Left forelimb (tissue), 1 donor: ENCODE data around the gene PCDHGA12.

Experiments used
- DNase-seq: peaks from one replicate; pipeline ENCODE4 v3.0.0-alpha.2; 2018; ENCODE audit warnings: low spot score

Gene PCDHGA12

DNA sequence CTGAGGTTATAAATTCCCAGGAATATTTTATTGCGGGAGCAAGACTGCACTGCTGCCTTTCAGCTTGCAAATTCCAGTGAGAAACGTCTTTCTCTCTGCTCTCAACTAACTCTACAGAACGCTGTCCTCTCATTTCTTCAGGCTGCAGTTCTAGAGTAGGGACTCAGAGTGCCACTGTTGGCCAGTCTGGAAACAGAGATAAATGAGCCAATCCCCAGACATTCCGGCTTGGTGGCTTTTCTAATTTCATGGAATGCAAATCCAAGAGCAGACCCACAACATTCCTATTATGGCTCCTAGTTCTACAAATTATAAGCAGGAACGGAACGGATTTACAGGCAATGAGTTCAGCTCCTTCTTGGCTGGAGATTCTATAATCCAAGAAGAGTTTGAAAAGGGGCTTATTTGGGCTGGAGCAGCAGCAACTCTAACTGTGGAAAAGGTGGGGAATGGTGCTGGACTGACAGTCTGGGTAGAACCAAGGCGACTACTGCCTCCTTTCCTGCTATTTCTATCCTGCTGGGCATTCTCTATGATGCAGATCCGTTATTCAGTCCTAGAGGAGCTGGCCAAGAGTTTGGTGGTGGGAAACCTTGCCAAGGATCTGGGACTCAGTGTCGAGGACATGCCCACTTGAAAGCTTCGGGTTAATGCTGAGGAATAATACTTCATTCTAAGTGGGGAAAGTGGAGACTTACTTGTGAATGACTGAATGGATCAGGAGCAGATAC is 9.3 kb downstream of the PCDHGA12 start:
- DNase-seq = no peak

DNA sequence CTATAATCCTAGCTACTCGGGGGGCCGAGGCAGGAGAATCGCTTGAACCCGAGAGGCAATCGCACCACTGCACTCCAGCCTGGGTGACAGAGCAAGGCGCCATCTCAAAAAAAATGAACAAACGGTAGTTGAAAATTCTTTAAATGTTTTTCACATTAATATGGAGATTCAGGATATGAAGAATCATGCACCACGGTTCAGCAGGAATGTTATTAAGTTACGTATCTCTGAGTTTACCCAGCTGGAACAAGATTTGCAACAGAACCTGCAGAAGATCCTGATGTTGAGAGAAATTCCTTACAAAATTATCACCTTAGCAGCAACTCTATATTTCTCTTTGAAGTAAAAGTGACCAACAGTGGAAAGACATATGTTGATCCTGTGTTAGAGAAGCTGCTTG is 10.0 kb downstream of the PCDHGA12 start:
- no peak for DNase-seq

DNA sequence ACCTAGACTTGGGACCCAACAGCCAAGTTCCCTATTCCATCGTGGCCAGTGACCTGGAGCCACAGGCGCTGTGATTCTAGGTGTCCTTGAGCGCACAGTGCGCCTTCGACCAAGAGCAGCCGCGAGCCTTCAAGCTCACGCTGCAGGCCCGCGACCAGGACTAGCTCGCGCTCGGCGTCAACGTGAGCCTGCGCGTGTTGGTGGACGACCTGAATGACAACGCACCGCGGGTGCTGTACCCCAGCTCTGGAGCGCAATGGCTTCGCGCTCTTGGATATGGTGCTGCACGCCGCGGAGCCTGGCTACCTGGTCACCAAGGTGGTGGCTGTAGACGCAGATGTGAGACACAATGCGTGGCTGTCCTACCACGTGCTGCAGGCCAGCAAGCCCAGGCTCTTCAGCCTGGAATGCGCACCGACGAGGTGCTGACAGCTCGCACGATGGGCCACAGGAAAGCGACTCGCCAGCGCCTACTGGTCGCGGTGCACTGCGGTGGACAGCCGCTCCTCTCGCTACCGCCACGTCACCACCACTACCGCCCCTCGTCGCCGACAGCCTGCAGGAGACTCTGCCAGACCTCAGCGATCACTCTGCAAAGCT is 11.4 kb downstream of the PCDHGA12 start:
- DNase-seq = no peak

DNA sequence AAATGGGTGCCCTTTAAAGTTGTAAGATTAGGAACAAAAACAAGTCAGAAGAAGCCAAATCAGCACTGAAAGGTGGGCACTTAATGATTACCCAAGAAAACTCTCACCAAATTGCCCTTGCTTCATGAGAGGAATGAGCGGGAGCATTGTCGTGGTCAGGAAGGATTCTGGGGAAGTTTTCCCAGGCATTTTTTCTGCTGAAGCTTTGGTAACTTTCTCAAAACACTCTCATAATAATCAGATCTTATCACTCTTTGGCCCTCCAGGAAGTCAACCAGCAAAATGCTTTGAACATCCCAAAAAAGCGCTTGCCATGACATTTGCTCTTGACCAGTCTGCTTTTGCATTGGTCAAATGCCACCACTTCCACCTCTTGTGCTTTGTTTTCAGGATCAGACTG is 35.0 kb downstream of the PCDHGA12 start:
- no peak for DNase-seq

DNA sequence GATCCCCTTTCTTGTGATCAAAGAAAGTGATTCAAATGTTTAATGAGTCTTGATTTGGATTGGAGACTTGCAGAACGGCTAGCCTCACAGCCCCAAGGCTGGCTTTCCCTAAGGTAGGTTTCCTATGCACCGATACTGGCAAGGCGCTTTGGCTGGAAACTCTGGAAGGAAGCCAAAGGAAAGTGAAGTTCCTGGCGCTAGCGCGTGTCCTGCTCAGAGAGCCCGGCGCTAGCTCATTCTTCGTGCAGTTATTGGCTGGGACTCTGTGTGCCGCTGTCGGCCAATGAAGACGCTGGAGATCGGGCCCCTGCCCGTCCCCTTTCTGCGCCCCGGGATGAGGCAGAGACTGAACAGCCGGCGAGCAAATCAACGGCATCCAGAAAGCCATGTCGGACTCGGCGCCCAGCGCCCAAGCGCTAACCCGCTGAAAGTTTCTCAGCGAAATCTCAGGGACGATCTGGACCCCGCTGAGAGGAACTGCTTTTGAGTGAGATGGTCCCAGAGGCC is 45.4 kb downstream of the PCDHGA12 start, which contains the start of gene PCDHGC3:
Gene PCDHGC3 (plus strand): TSS at position 342 of the 507 bp plus-strand sequence. CDS start 151 bp downstream, at position 493.
- peak; percentile 95 for DNase-seq

DNA sequence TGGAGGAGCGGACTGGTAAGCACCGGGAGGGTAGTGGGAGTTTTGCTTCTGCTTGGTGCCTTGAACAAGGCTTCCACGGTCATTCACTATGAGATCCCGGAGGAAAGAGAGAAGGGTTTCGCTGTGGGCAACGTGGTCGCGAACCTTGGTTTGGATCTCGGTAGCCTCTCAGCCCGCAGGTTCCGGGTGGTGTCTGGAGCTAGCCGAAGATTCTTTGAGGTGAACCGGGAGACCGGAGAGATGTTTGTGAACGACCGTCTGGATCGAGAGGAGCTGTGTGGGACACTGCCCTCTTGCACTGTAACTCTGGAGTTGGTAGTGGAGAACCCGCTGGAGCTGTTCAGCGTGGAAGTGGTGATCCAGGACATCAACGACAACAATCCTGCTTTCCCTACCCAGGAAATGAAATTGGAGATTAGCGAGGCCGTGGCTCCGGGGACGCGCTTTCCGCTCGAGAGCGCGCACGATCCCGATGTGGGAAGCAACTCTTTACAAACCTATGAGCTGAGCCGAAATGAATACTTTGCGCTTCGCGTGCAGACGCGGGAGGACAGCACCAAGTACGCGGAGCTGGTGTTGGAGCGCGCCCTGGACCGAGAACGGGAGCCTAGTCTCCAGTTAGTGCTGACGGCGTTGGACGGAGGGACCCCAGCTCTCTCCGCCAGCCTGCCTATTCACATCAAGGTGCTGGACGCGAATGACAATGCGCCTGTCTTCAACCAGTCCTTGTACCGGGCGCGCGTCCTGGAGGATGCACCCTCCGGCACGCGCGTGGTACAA is 46.0 kb downstream of the PCDHGA12 start:
- DNase-seq = peak; percentile 90

DNA sequence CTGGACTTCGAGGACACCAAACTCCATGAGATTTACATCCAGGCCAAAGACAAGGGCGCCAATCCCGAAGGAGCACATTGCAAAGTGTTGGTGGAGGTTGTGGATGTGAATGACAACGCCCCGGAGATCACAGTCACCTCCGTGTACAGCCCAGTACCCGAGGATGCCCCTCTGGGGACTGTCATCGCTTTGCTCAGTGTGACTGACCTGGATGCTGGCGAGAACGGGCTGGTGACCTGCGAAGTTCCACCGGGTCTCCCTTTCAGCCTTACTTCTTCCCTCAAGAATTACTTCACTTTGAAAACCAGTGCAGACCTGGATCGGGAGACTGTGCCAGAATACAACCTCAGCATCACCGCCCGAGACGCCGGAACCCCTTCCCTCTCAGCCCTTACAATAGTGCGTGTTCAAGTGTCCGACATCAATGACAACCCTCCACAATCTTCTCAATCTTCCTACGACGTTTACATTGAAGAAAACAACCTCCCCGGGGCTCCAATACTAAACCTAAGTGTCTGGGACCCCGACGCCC is 46.8 kb downstream of the PCDHGA12 start:
- DNase-seq = no peak

DNA sequence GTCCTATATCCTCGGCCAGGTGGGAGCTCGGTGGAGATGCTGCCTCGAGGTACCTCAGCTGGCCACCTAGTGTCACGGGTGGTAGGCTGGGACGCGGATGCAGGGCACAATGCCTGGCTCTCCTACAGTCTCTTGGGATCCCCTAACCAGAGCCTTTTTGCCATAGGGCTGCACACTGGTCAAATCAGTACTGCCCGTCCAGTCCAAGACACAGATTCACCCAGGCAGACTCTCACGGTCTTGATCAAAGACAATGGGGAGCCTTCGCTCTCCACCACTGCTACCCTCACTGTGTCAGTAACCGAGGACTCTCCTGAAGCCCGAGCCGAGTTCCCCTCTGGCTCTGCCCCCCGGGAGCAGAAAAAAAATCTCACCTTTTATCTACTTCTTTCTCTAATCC is 47.5 kb downstream of the PCDHGA12 start:
- no peak for DNase-seq

DNA sequence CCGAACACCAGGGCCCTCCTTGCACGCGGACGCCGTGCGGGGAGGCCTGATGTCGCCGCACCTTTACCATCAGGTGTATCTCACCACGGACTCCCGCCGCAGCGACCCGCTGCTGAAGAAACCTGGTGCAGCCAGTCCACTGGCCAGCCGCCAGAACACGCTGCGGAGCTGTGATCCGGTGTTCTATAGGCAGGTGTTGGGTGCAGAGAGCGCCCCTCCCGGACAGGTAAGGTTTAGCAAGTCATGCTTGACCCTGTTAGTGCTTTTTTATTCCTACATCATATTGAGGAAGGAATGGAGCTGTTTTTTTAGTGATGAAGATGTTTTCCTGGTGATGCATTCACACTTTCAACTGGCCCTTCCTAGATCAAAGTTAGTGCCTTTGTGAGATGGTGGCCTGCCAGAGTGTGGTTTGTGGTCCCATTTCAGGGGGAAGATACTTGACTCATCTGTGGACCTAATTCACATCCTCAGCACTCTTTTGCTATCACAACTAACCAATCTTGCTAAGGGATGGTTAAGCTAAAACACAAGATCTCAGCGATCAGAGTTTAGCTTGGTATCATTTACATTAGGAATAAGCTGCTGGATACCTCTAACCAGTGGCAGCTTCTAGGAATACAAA is 48.1 kb downstream of the PCDHGA12 start:
- no peak for DNase-seq

DNA sequence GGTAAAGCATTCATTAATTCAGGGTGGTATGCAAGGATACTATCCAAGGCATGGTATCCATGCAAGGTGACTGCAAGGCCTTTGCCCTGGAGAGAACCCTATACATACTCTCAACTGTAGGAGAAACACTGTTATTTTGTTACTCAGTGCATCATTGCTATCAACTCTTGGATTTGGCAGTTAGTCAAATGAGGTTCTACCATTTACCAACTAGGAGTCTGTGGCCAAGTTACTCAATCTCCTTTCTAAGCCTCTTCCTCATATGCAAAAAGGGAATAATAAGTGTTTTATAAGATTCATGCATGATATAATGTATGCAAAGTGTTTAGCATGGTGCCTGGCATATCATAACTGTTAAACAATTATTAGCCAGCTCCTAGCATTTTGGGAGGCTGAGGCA is 49.5 kb downstream of the PCDHGA12 start:
- DNase-seq = no peak
